Fibroblast of lung (primary cell): ENCODE measurements around the gene CORO2B. TPM values are rescaled to one million over a fixed set of nuclear protein-coding genes. Genes with fewer than 3 reads are reported as not detected.

Experiments used
- DNase-seq, 2 donors: peaks; one replicate each; pipeline versions ENCODE4 v3.0.0 to v3.0.0-alpha.2; 2010; ENCODE audit warnings: low read depth in 2 of 2
- H2AFZ ChIP-seq: 2 replicates; pipeline ENCODE4 v1.5.1; 2012; ENCODE audit warnings: low read length, control low read depth, inconsistent platforms
- H3K27ac ChIP-seq: 2 replicates; pipeline ENCODE4 v1.5.1; 2011; ENCODE audit warnings: low read length, control low read depth; ENCODE audit not compliant: insufficient read depth
- H3K27me3 ChIP-seq: 2 replicates; pipeline ENCODE4 v1.5.1; 2011; ENCODE audit warnings: mild to moderate bottlenecking, low read length; ENCODE audit not compliant: control insufficient read depth, insufficient read depth
- H3K36me3 ChIP-seq: 2 replicates; pipeline ENCODE4 v1.5.1; 2011; ENCODE audit warnings: low read length; ENCODE audit not compliant: control insufficient read depth, insufficient read depth
- H3K4me1 ChIP-seq: 2 replicates; pipeline ENCODE4 v1.5.1; 2011; ENCODE audit warnings: low read length; ENCODE audit not compliant: control insufficient read depth, insufficient read depth; ENCODE audit errors: extremely low read depth
- H3K4me2 ChIP-seq: 2 replicates; pipeline ENCODE4 v1.5.1; 2011; ENCODE audit warnings: low read length, control low read depth; ENCODE audit not compliant: insufficient read depth; ENCODE audit errors: extremely low read depth
- H3K4me3 ChIP-seq, 4 experiments: fragments of 200-600 bp in 1 of 4; sonication (generic) in 1 of 4; replicated peaks in 1 of 4; 2 replicates each; pipeline ENCODE4 v1.5.1; 2011 to 2016; ENCODE audit warnings: low read length in 4 of 4, low read depth in 3 of 4, mild to moderate bottlenecking in 3 of 4, control low read depth in 2 of 4, inconsistent platforms in 1 of 4, mixed read lengths in 1 of 4; ENCODE audit not compliant: insufficient read depth in 1 of 4; ENCODE audit errors: control extremely low read depth in 1 of 4
- H3K79me2 ChIP-seq: 2 replicates; pipeline ENCODE4 v1.5.1; 2012; ENCODE audit warnings: mild to moderate bottlenecking, low read length, inconsistent platforms; ENCODE audit not compliant: control insufficient read depth, insufficient read depth
- H3K9ac ChIP-seq: 2 replicates; pipeline ENCODE4 v1.5.1; 2011; ENCODE audit warnings: mild to moderate bottlenecking, low read length, control low read depth; ENCODE audit not compliant: insufficient read depth
- H3K9me3 ChIP-seq: 2 replicates; pipeline ENCODE4 v1.5.1; 2012; ENCODE audit warnings: low read depth, low read length; ENCODE audit not compliant: control insufficient read depth, insufficient read depth
- H4K20me1 ChIP-seq: 2 replicates; pipeline ENCODE4 v1.5.1; 2011; ENCODE audit warnings: low read length; ENCODE audit not compliant: control insufficient read depth, insufficient read depth; ENCODE audit errors: extremely low read depth
- EZH2 ChIP-seq: IDR thresholded peaks from 2 replicates; pipeline ENCODE4 v1.5.1; 2012; ENCODE audit warnings: low read length, control low read depth, mild to moderate bottlenecking; ENCODE audit errors: missing control alignments
- polyA plus RNA-seq, 2 donors: library from polyadenylated mRNA; depleted of rRNA in 1 of 2; stranded (reverse) in 1 of 2; unstranded in 1 of 2; fragments of >200 nt; gene quantifications; 2 replicates each; pipeline ENCODE4 v1.2.1, GENCODE V29; 2011 to 2012; ENCODE audit warnings: missing spikeins in 1 of 2
- total RNA-seq: library from RNA; depleted of rRNA; stranded (reverse); fragments of >200 nt; gene quantifications from 2 replicates; pipeline ENCODE4 v1.2.1, GENCODE V29; 2014
- TF ChIP-seq, protein P1 (sequence below), 2 donors: IDR thresholded peaks in 1 of 2; conservative IDR thresholded peaks in 1 of 2; 1 replicate in 1 of 2; 2 replicates in 1 of 2; pipeline ENCODE4 v1.5.1; 2011 to 2012; ENCODE audit warnings: low read length in 2 of 2, control low read depth in 1 of 2, inconsistent platforms in 1 of 2, low read depth in 1 of 2, mild to moderate bottlenecking in 1 of 2

The CORO2B gene
- total and polyA plus RNA-seq, 2 donors (not counting 1 experiment from before 2014, with no cell fraction given) = 17.5 to 25.3 TPM

DNA sequence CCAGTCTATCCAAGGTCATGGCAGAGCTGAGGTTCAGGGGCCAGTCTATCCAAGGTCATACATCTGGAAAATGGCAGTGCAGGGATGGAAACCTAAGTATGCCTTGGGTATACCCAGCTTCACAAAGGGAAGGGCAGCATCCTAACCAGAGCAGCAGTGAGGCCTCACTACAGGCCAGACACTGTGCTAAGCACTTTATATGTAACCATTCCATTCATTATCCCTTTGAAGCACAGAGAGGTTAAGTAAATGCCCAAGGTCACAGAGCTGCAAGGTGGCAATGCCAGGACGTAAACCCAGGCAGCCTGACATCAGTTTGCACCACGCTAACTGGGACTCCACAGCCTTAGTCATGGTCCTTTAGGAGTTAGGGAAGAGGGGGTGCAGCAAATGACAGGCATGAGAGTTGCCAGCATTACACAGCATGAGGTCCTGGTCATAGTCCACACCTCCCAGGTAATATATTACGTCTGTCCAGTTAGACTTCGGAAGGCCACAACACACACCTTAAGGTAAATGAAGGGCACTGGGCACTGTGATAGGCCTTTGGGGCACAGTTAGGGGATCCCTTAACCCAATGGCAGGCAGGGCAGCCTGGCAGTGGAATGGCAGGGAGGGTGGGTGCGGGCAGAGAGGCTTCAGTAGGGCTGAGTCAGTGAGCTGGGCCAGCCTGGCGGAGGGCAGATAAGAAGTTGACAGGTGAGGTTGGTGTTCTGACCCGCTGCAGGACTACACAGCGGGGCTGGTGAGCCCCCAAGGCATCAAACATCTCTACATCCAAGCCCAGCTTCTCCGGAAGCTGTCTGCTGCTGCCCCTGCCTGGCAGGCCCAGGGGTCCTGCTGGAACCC is 21.1 kb upstream of the CORO2B start:
- H3K9ac ChIP-seq = no peak overlapping the region
- no peak for DNase-seq
- H3K27ac ChIP-seq = no peak overlapping the region
- TF ChIP-seq, protein P1, sequence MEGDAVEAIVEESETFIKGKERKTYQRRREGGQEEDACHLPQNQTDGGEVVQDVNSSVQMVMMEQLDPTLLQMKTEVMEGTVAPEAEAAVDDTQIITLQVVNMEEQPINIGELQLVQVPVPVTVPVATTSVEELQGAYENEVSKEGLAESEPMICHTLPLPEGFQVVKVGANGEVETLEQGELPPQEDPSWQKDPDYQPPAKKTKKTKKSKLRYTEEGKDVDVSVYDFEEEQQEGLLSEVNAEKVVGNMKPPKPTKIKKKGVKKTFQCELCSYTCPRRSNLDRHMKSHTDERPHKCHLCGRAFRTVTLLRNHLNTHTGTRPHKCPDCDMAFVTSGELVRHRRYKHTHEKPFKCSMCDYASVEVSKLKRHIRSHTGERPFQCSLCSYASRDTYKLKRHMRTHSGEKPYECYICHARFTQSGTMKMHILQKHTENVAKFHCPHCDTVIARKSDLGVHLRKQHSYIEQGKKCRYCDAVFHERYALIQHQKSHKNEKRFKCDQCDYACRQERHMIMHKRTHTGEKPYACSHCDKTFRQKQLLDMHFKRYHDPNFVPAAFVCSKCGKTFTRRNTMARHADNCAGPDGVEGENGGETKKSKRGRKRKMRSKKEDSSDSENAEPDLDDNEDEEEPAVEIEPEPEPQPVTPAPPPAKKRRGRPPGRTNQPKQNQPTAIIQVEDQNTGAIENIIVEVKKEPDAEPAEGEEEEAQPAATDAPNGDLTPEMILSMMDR (conservative IDR thresholded peaks at IDR 0.05 in 1 of 2, IDR thresholded peaks at IDR 0.05 in 1 of 2; ENCODE audit: low read depth in 1 of 2, low read length in 2 of 2) = no peak
- no peak for TF ChIP-seq EZH2
- no peaks in the 10 kb centered on the region for H3K36me3 ChIP-seq
- peaks cover 2% of the 10 kb centered on the region for H3K4me1 ChIP-seq
- H2AFZ ChIP-seq = no peak overlapping the region
- no peaks in the 10 kb centered on the region for H4K20me1 ChIP-seq
- H3K9me3 ChIP-seq = no peaks in the 10 kb centered on the region
- no peak overlapping the region for H3K4me3 ChIP-seq
- no peak overlapping the region for H3K4me2 ChIP-seq
- H3K79me2 ChIP-seq = no peaks in the 10 kb centered on the region
- H3K27me3 ChIP-seq = no peaks in the 10 kb centered on the region

DNA sequence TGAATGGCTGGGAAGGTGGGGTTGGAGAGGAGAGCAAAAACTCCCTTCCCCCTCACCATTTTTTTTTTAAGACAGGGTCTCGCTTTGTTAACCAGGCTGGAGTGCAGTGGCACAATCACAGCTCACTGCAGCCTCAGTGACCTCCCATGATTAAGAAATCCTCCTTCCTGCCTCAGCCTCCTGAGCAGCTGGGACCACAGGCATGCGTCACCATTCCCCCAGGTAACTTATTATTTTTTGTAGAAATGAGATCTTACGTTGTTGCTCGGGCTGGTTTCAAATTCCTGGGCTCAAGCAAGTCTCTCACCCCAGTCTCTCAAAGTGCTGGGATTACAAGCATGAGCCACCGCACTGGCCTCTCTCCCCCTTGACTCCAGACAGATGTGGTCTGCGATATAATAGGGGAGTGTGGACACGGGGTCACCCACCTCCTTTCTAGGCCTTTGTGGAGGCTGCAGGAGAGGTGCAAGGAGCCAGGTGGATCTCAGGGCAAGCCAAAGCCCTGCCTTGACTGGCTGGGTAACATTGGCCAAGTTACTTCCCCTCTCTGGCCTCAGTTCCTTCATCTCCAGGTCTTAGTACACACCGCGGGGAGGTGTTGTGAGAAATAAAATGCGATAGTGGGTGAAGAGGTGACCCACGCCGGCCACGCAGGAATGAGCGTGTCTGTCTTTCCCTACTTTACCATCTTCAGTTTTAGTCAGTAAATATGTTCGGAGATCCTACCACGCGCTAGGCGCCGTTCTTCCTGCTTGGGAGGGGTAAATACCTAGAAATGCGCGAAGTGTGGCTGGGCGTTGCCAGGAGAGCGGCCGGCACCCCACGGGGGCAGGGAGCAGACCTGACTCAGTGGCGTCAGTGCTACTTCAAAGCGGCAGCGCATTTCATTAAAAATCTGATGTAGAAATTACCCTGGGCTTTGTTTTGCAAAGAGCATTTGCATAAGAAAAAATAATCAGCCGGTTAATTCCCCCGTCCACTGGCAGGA is 20.2 kb upstream of the CORO2B start:
- H2AFZ ChIP-seq = no peak overlapping the region
- peak in 1 of 2 donors; percentile 16 for DNase-seq
- H3K9ac ChIP-seq = no peak overlapping the region
- no peak overlapping the region for H3K27ac ChIP-seq
- no peaks in the 10 kb centered on the region for H3K9me3 ChIP-seq
- no peaks in the 10 kb centered on the region for H4K20me1 ChIP-seq
- H3K4me2 ChIP-seq = no peak overlapping the region
- no peaks in the 10 kb centered on the region for H3K4me1 ChIP-seq
- no peak for TF ChIP-seq EZH2
- TF ChIP-seq, protein P1 (conservative IDR thresholded peaks at IDR 0.05 in 1 of 2, IDR thresholded peaks at IDR 0.05 in 1 of 2; ENCODE audit: low read depth in 1 of 2, low read length in 2 of 2) = no peak
- H3K79me2 ChIP-seq = no peaks in the 10 kb centered on the region
- H3K27me3 ChIP-seq = no peaks in the 10 kb centered on the region
- H3K4me3 ChIP-seq = peak overlapping the region in 3 of 4 experiments; percentile 14 to 60 (median 42)
- H3K36me3 ChIP-seq = no peaks in the 10 kb centered on the region
